Stomach (tissue), 19 donors: ENCODE data around the gene KRTAP5-2. TPM values are rescaled to one million over a fixed set of nuclear protein-coding genes. Genes with fewer than 3 reads are reported as not detected.
"Not testable (repeated sequence)": the region's sequence is repeated elsewhere in the genome, so short reads cannot be mapped to it uniquely, and the experiment has no call there.

Experiments used
- DNase-seq, 2 donors: peaks; one replicate each; pipeline versions ENCODE4 v3.0.0 to v3.0.0-alpha.2; 2013 to 2019
- H3K27ac ChIP-seq, 5 donors: fragments of 200-600 bp in 4 of 5; sonication (generic) in 4 of 5; one replicate each; pipeline ENCODE4 v1.5.1; 2013 to 2019; ENCODE audit warnings: mild to moderate bottlenecking in 1 of 5, moderate library complexity in 1 of 5
- H3K27me3 ChIP-seq, 3 donors: fragments of 200-600 bp; sonication (generic); one replicate each; pipeline ENCODE4 v1.5.1; 2017 to 2019; ENCODE audit warnings: mixed run types in 1 of 3
- H3K36me3 ChIP-seq, 4 donors: fragments of 200-600 bp; sonication (generic); 1 replicate in 3 of 4; 2 replicates in 1 of 4; pipeline ENCODE4 v1.5.1; 2016 to 2019
- H3K4me1 ChIP-seq, 4 donors: fragments of 200-600 bp; sonication (generic); one replicate each; pipeline ENCODE4 v1.5.1; 2016 to 2019
- H3K4me3 ChIP-seq, 4 donors: fragments of 200-600 bp; sonication (generic) in 3 of 4; one replicate each; pipeline ENCODE4 v1.5.1; 2016 to 2019; ENCODE audit warnings: mild to moderate bottlenecking in 1 of 4
- H3K9me3 ChIP-seq, 4 donors: fragments of 200-600 bp; sonication (generic); one replicate each; pipeline ENCODE4 v1.5.1; 2016 to 2019
- EP300 ChIP-seq: sonication (generic); formaldehyde crosslinking; IDR thresholded peaks from one replicate; pipeline ENCODE4 v1.6.1; 2017; ENCODE audit warnings: antibody characterized with exemption
- POLR2A ChIP-seq, 4 donors: fragments of 450-650 bp; IDR thresholded peaks; one replicate each; pipeline ENCODE4 v1.6.1; 2016; ENCODE audit warnings: antibody characterized with exemption in 4 of 4, control low read depth in 2 of 4, mild to moderate bottlenecking in 1 of 4, moderate library complexity in 1 of 4
- POLR2AphosphoS5 ChIP-seq, 3 donors: sonication (generic); formaldehyde crosslinking; IDR thresholded peaks; one replicate each; pipeline ENCODE4 v1.6.1; 2016; ENCODE audit warnings: antibody characterized with exemption in 3 of 3
- WGBS, 5 donors: extraction: QIAGEN DNeasy Blood & Tissue Kit in 3 of 5; methylation state at CpG; one replicate each; pipeline versions ENCODE4 v1.1.5 to v1.1.7; 2013 to 2018; 5-methylcytosine and 5-hydroxymethylcytosine counted together
- intact Hi-C: fragments of 100-400 bp; cut with DNase I; formaldehyde crosslinking; loops from one replicate; pipeline ENCODE4 v1.15.1; 2023; ENCODE audit warnings: low total_unique reads
- long read RNA-seq, 10 donors: transcript quantifications; one replicate each; lab custom pipeline, GENCODE V29; 2026
- polyA plus RNA-seq, 3 donors: library from polyadenylated mRNA; stranded (reverse); fragments of 200-250 nt; gene quantifications; one replicate each; pipeline ENCODE4 v1.2.3, GENCODE V29; 2013
- total RNA-seq, 5 donors: library from RNA; depleted of rRNA; stranded (reverse); fragments of >200 nt; gene quantifications; one replicate each; pipeline versions ENCODE4 v1.1.0 to v1.2.3, GENCODE V29; 2014 to 2016
- TF ChIP-seq, protein P1 (sequence below), 7 experiments: fragments of 450-650 bp in 4 of 7; fragments of 200-600 bp in 3 of 7; sonication (generic) in 3 of 7; IDR thresholded peaks; one replicate each; pipeline ENCODE4 v1.5.1; 2016 to 2019; ENCODE audit warnings: antibody characterized with exemption in 7 of 7, control low read depth in 2 of 7, mild to moderate bottlenecking in 1 of 7
- donor health status: healthy with polysubstance abuse.
- donor health status: Bipolar disorder and iron deficiency.
- donor health status: healthy.

KRTAP5-2 gene
- total RNA-seq (not detected), polyA plus RNA-seq (not detected)
- long read RNA-seq, donor 1, result 0 reads
- long read RNA-seq, donor 2, result 0 reads
- long read RNA-seq, donor 3, result 0 reads
- long read RNA-seq, donor 4, result 0 reads
- long read RNA-seq, donor 5, result 0 reads
- long read RNA-seq, donor 6, partial matches to known transcripts, result 0 of 1 reads
- long read RNA-seq, donor 6, other reads (novel, unspliced or antisense), result 0 of 1 reads
- long read RNA-seq, donor 7, result 0 reads
- long read RNA-seq, donor 8, result 0 reads
- long read RNA-seq, donor 9, result 0 reads
- long read RNA-seq, donor 10, result 0 reads

- TF ChIP-seq POLR2AphosphoS5 (IDR thresholded peaks at IDR 0.05) (no peak), EP300 (no peak), POLR2A (IDR thresholded peaks at IDR 0.05) (no peak)
- TF ChIP-seq, protein P1, sequence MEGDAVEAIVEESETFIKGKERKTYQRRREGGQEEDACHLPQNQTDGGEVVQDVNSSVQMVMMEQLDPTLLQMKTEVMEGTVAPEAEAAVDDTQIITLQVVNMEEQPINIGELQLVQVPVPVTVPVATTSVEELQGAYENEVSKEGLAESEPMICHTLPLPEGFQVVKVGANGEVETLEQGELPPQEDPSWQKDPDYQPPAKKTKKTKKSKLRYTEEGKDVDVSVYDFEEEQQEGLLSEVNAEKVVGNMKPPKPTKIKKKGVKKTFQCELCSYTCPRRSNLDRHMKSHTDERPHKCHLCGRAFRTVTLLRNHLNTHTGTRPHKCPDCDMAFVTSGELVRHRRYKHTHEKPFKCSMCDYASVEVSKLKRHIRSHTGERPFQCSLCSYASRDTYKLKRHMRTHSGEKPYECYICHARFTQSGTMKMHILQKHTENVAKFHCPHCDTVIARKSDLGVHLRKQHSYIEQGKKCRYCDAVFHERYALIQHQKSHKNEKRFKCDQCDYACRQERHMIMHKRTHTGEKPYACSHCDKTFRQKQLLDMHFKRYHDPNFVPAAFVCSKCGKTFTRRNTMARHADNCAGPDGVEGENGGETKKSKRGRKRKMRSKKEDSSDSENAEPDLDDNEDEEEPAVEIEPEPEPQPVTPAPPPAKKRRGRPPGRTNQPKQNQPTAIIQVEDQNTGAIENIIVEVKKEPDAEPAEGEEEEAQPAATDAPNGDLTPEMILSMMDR (IDR thresholded peaks at IDR 0.05), result no peak
- Histone ChIP-seq H3K4me3 (no peak within 1 kb of the TSS), H3K27ac (no peak within 1 kb of the TSS), H3K4me1 (no peaks in the 10 kb centered on the region), H3K9me3 (no peaks in the 10 kb centered on the region), H3K27me3 (peaks cover 0 to 58% (median 0%) of the 10 kb centered on the region in 3 donors), H3K36me3 (no peaks in the 10 kb centered on the region)
- intact Hi-C loops, result no loop called here
- DNase-seq, result no peak
- 69 to 85% (median 81%) methylated on average over 1 to 4 of the region's 4 CpGs; no CpG with 5 or more reads in 1 of the 5 donors for WGBS, 5 donors
Measured at GRCh38 chr11:1597994-1598380, at the start of gene KRTAP5-2. Gene KRTAP5-2, minus strand, starts transcription at chr11:1598294. Its CDS starts 44 bp downstream, at chr11:1598250.

DNA sequence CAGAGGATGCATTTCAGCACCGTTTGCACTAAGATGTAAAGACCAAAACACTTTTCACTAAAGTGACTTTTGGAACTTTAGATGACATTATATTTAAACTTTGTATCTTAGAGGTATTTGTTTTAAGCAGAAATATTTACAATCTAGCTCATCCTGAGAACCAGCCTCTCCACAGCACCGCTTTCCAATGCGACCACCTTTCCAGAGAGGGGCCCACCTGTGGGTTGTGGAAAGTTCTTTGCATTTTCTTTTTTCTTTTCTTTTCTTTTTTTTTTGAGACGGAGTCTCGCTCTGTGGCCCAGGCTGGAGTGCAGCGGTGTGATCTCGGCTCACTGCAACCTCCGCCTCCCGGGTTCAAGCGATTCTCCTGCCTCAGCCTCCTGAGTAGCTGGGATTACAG lies 48.4 kb upstream of the KRTAP5-2 start:
- H3K36me3 ChIP-seq, H3K4me1 ChIP-seq, H3K4me3 ChIP-seq, DNase-seq, H3K27ac ChIP-seq, intact Hi-C loops, H3K9me3 ChIP-seq: not testable (repeated sequence)
- H3K27me3 ChIP-seq, result peaks cover 0 to 25% (median 5%) of the 10 kb centered on the region in 3 donors
- 77 to 91% (median 86%) methylated on average over 10 of the region's 10 CpGs for WGBS, 5 donors

DNA sequence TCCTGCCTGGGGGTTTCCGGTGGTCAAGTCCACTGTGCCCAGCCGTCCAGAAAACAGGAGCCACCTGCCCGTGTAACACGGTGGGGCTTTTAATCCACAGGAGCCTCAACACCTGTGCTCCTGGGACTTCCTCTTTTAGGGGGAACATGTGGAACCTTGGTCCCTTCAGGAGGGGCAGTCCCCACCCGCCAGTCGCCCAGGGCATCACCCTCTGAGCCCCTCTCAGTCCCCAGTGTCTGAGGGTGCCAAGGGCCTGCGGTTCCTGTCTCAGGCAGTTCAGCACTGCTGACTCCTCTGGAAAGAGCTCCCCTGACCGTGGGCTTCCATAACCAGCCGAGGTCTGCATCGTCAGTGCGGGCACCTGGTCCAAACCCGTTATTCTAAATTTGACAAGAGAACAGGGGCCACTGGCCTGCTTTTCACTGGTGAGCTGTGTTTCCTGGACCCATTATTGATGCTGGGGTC lies 47.3 kb upstream of the KRTAP5-2 start:
- 69 to 79% (median 76%) methylated on average over 8 to 12 of the region's 12 CpGs for WGBS, 5 donors
- intact Hi-C loops, result no loop called here
- no peak for DNase-seq
- no peak overlapping the region for H3K27ac ChIP-seq
- no peak for TF ChIP-seq POLR2A (IDR thresholded peaks at IDR 0.05)
- TF ChIP-seq EP300, result no peak
- TF ChIP-seq, protein P1 (IDR thresholded peaks at IDR 0.05), result no peak
- TF ChIP-seq POLR2AphosphoS5 (IDR thresholded peaks at IDR 0.05), result no peak
- no peaks in the 10 kb centered on the region for H3K36me3 ChIP-seq
- H3K4me3 ChIP-seq, result no peak overlapping the region
- peaks cover 0 to 36% (median 5%) of the 10 kb centered on the region in 3 donors for H3K27me3 ChIP-seq
- H3K4me1 ChIP-seq, result no peaks in the 10 kb centered on the region
- no peaks in the 10 kb centered on the region for H3K9me3 ChIP-seq

GRCh38 chr11:1644601-1645356 lies 46.7 kb upstream of the KRTAP5-2 start:
- 77 to 85% (median 80%) methylated on average over 9 to 20 of the region's 20 CpGs for WGBS, 5 donors
- intact Hi-C loops, result no loop called here
- H3K9me3 ChIP-seq, result no peaks in the 10 kb centered on the region
- TF ChIP-seq, protein P1 (IDR thresholded peaks at IDR 0.05), result no peak
- TF ChIP-seq EP300, result no peak
- TF ChIP-seq POLR2AphosphoS5 (IDR thresholded peaks at IDR 0.05), result no peak
- no peak for TF ChIP-seq POLR2A (IDR thresholded peaks at IDR 0.05)
- peaks cover 0 to 5% (median 2%) of the 10 kb centered on the region in 4 donors for H3K4me1 ChIP-seq
- H3K27me3 ChIP-seq, result peaks cover 0 to 42% (median 11%) of the 10 kb centered on the region in 3 donors
- no peak overlapping the region for H3K27ac ChIP-seq
- no peak overlapping the region for H3K4me3 ChIP-seq
- H3K36me3 ChIP-seq, result no peaks in the 10 kb centered on the region
- no peak for DNase-seq
